GM23338 (cell line): ENCODE data around the gene STAM2. TPM values are rescaled to one million over a fixed set of nuclear protein-coding genes. Genes with fewer than 3 reads are reported as not detected.

Experiments
- ATAC-seq: fragments of 200-7000 bp; cut with Tn5 transposase; 3 replicates; pipeline ENCODE4 v1.9.1; 2020
- DNase-seq: peaks from one replicate; pipeline ENCODE4 v3.0.0-alpha.2; 2015; ENCODE audit warnings: low spot score
- H2AFZ ChIP-seq: fragments of 200-600 bp; sonication (generic); 2 replicates; pipeline ENCODE4 v1.8.0; 2016; ENCODE audit warnings: antibody characterized with exemption, mild to moderate bottlenecking, moderate library complexity
- H3F3A ChIP-seq: fragments of 200-600 bp; sonication (generic); replicated peaks from 2 replicates; pipeline ENCODE4 v1.8.0; 2017; ENCODE audit warnings: antibody characterized with exemption, mixed run types, low read depth
- H3K27ac ChIP-seq: fragments of 200-600 bp; sonication (generic); 2 replicates; pipeline ENCODE4 v1.6.1; 2016; ENCODE audit warnings: low read depth
- H3K27me3 ChIP-seq: fragments of 200-600 bp; sonication (generic); 2 replicates; pipeline ENCODE4 v1.8.0; 2016; ENCODE audit warnings: mild to moderate bottlenecking, mixed run types, moderate library complexity; ENCODE audit not compliant: insufficient read depth
- H3K36me3 ChIP-seq: fragments of 200-600 bp; sonication (generic); 2 replicates; pipeline ENCODE4 v1.8.0; 2016; ENCODE audit warnings: mild to moderate bottlenecking; ENCODE audit not compliant: insufficient read depth
- H3K4me1 ChIP-seq: fragments of 200-600 bp; sonication (generic); 2 replicates; pipeline ENCODE4 v1.8.0; 2016; ENCODE audit warnings: mild to moderate bottlenecking, moderate library complexity; ENCODE audit not compliant: insufficient read depth
- H3K4me2 ChIP-seq: fragments of 200-600 bp; sonication (generic); 2 replicates; pipeline ENCODE4 v1.7.1; 2017; ENCODE audit warnings: mixed run types
- H3K4me3 ChIP-seq: fragments of 200-600 bp; sonication (generic); 2 replicates; pipeline ENCODE4 v1.6.1; 2016; ENCODE audit warnings: mixed run types
- H3K79me2 ChIP-seq: fragments of 200-600 bp; sonication (generic); replicated peaks from 2 replicates; pipeline ENCODE4 v1.8.0; 2017; ENCODE audit warnings: mild to moderate bottlenecking; ENCODE audit not compliant: insufficient read depth
- H3K9me2 ChIP-seq: fragments of 200-600 bp; sonication (generic); 2 replicates; pipeline ENCODE4 v1.8.0; 2017; ENCODE audit not compliant: insufficient read depth
- H4K20me1 ChIP-seq: fragments of 200-600 bp; sonication (generic); replicated peaks from 2 replicates; pipeline ENCODE4 v1.8.0; 2017; ENCODE audit warnings: mild to moderate bottlenecking; ENCODE audit not compliant: insufficient read depth
- H3K27ac Mint-ChIP-seq: 2 replicates; pipeline ENCODE4 v1.8.0; 2020; ENCODE audit warnings: inconsistent platforms, mild to moderate bottlenecking, moderate library complexity, mixed read lengths
- H3K27me3 Mint-ChIP-seq: 3 replicates; pipeline ENCODE4 v1.8.0; 2022; ENCODE audit warnings: low read depth, mild to moderate bottlenecking, moderate library complexity, mixed read lengths, inconsistent platforms; ENCODE audit not compliant: insufficient read depth, poor library complexity
- H3K36me3 Mint-ChIP-seq: 3 replicates; pipeline ENCODE4 v1.8.0; 2021; ENCODE audit warnings: low read depth, mild to moderate bottlenecking, inconsistent platforms, moderate library complexity, mixed read lengths
- H3K4me1 Mint-ChIP-seq: 3 replicates; pipeline ENCODE4 v1.8.0; 2020; ENCODE audit warnings: mild to moderate bottlenecking, inconsistent platforms, mixed read lengths
- H3K4me3 Mint-ChIP-seq: 3 replicates; pipeline ENCODE4 v1.8.0; 2021; ENCODE audit warnings: moderate library complexity, mild to moderate bottlenecking, inconsistent platforms, mixed read lengths
- H3K9me3 Mint-ChIP-seq: 3 replicates; pipeline ENCODE4 v1.8.0; 2020; ENCODE audit warnings: moderate library complexity, mild to moderate bottlenecking, inconsistent platforms, mixed read lengths
- ETS1 ChIP-seq: IDR thresholded peaks from 2 replicates; pipeline ENCODE4 v1.6.1; 2016; ENCODE audit warnings: antibody characterized with exemption
- EZH2 ChIP-seq: fragments of 200-600 bp; sonication (generic); IDR thresholded peaks from one replicate; pipeline ENCODE4 v1.8.0; 2017; ENCODE audit warnings: antibody characterized with exemption, mild to moderate bottlenecking, low read depth; ENCODE audit not compliant: unreplicated experiment
- EZH2phosphoT487 ChIP-seq: fragments of 200-600 bp; sonication (generic); IDR thresholded peaks from one replicate; pipeline ENCODE4 v1.8.1; 2018; ENCODE audit warnings: antibody characterized with exemption; ENCODE audit not compliant: unreplicated experiment
- POLR2AphosphoS5 ChIP-seq: IDR thresholded peaks from 2 replicates; pipeline ENCODE4 v1.6.1; 2016; ENCODE audit warnings: antibody characterized with exemption, low read depth
- ZNF331 ChIP-seq: fragments of 250-450 bp; sonication (Bioruptor Pico); IDR thresholded peaks from 2 replicates; pipeline ENCODE4 v1.5.0; 2020; ENCODE audit warnings: low read depth, mild to moderate bottlenecking, moderate library complexity
- polyA plus RNA-seq: library from polyadenylated mRNA; unstranded; fragments of >200 nt; fragmentation: Nextera tagmentation; extraction: Ambion mirVana; gene quantifications from 2 replicates; pipeline ENCODE4 v1.2.1, GENCODE V29; 2016
- total RNA-seq: library from RNA; depleted of rRNA; stranded (reverse); fragments of >200 nt; shearing (Covaris generic); gene quantifications from 2 replicates; pipeline ENCODE4 v1.2.3, GENCODE V29; 2014
- TF ChIP-seq, protein P1 (sequence below): IDR thresholded peaks from one replicate; pipeline ENCODE4 v1.6.1; 2018; ENCODE audit warnings: antibody characterized with exemption; ENCODE audit not compliant: unreplicated experiment
- TF ChIP-seq, protein P2 (sequence below): fragments of 250-450 bp; sonication (Bioruptor Pico); IDR thresholded peaks from 2 replicates; pipeline ENCODE4 v1.5.0; 2020; ENCODE audit warnings: mild to moderate bottlenecking, moderate library complexity

The STAM2 gene
- total and polyA plus RNA-seq, 2 experiments from 2014 or later: 4.6 to 18.2 TPM

DNA sequence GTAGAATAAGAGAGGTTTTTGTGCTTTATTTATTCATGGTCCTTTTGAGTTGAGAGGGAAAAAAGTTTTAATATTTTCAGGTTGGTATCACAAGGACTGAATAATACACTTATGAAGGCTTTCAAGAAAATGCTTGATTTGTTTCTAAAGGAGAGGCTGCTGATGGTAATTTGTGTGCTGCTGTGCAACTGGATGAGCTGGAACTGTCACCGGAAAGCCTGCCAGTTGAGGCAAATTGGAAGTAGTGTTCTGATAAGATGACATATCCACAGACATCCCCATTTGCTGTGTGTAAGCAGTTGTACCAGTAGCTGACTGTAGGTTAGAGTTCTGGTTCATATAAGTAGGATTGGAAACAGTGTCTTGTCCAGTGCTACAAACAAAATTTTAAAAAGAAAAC is 55.1 kb downstream of the STAM2 start:
- no peaks in the 10 kb centered on the region for H3K27me3 ChIP-seq
- H3K4me1 Mint-ChIP-seq: peaks cover 7% of the 10 kb centered on the region; the same call in 2 of the 3 replicates
- no peak overlapping the region for H2AFZ ChIP-seq
- DNase-seq (no peak), ATAC-seq (no peak)
- no peak overlapping the region for H3K4me3 ChIP-seq
- H3F3A ChIP-seq: no peaks in the 10 kb centered on the region
- H3K27ac Mint-ChIP-seq: no peak overlapping the region
- H3K4me3 Mint-ChIP-seq: no peak overlapping the region
- H3K36me3 Mint-ChIP-seq: no peaks in the 10 kb centered on the region
- no peaks in the 10 kb centered on the region for H3K36me3 ChIP-seq
- no peaks in the 10 kb centered on the region for H3K9me2 ChIP-seq
- peaks cover 4% of the 10 kb centered on the region for H3K27me3 Mint-ChIP-seq
- no peak for TF ChIP-seq POLR2AphosphoS5
- TF ChIP-seq ZNF331: no peak
- TF ChIP-seq, protein P1, sequence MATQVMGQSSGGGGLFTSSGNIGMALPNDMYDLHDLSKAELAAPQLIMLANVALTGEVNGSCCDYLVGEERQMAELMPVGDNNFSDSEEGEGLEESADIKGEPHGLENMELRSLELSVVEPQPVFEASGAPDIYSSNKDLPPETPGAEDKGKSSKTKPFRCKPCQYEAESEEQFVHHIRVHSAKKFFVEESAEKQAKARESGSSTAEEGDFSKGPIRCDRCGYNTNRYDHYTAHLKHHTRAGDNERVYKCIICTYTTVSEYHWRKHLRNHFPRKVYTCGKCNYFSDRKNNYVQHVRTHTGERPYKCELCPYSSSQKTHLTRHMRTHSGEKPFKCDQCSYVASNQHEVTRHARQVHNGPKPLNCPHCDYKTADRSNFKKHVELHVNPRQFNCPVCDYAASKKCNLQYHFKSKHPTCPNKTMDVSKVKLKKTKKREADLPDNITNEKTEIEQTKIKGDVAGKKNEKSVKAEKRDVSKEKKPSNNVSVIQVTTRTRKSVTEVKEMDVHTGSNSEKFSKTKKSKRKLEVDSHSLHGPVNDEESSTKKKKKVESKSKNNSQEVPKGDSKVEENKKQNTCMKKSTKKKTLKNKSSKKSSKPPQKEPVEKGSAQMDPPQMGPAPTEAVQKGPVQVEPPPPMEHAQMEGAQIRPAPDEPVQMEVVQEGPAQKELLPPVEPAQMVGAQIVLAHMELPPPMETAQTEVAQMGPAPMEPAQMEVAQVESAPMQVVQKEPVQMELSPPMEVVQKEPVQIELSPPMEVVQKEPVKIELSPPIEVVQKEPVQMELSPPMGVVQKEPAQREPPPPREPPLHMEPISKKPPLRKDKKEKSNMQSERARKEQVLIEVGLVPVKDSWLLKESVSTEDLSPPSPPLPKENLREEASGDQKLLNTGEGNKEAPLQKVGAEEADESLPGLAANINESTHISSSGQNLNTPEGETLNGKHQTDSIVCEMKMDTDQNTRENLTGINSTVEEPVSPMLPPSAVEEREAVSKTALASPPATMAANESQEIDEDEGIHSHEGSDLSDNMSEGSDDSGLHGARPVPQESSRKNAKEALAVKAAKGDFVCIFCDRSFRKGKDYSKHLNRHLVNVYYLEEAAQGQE: no peak
- TF ChIP-seq EZH2: no peak
- no peak for TF ChIP-seq EZH2phosphoT487
- TF ChIP-seq ETS1: no peak
- TF ChIP-seq, protein P2, sequence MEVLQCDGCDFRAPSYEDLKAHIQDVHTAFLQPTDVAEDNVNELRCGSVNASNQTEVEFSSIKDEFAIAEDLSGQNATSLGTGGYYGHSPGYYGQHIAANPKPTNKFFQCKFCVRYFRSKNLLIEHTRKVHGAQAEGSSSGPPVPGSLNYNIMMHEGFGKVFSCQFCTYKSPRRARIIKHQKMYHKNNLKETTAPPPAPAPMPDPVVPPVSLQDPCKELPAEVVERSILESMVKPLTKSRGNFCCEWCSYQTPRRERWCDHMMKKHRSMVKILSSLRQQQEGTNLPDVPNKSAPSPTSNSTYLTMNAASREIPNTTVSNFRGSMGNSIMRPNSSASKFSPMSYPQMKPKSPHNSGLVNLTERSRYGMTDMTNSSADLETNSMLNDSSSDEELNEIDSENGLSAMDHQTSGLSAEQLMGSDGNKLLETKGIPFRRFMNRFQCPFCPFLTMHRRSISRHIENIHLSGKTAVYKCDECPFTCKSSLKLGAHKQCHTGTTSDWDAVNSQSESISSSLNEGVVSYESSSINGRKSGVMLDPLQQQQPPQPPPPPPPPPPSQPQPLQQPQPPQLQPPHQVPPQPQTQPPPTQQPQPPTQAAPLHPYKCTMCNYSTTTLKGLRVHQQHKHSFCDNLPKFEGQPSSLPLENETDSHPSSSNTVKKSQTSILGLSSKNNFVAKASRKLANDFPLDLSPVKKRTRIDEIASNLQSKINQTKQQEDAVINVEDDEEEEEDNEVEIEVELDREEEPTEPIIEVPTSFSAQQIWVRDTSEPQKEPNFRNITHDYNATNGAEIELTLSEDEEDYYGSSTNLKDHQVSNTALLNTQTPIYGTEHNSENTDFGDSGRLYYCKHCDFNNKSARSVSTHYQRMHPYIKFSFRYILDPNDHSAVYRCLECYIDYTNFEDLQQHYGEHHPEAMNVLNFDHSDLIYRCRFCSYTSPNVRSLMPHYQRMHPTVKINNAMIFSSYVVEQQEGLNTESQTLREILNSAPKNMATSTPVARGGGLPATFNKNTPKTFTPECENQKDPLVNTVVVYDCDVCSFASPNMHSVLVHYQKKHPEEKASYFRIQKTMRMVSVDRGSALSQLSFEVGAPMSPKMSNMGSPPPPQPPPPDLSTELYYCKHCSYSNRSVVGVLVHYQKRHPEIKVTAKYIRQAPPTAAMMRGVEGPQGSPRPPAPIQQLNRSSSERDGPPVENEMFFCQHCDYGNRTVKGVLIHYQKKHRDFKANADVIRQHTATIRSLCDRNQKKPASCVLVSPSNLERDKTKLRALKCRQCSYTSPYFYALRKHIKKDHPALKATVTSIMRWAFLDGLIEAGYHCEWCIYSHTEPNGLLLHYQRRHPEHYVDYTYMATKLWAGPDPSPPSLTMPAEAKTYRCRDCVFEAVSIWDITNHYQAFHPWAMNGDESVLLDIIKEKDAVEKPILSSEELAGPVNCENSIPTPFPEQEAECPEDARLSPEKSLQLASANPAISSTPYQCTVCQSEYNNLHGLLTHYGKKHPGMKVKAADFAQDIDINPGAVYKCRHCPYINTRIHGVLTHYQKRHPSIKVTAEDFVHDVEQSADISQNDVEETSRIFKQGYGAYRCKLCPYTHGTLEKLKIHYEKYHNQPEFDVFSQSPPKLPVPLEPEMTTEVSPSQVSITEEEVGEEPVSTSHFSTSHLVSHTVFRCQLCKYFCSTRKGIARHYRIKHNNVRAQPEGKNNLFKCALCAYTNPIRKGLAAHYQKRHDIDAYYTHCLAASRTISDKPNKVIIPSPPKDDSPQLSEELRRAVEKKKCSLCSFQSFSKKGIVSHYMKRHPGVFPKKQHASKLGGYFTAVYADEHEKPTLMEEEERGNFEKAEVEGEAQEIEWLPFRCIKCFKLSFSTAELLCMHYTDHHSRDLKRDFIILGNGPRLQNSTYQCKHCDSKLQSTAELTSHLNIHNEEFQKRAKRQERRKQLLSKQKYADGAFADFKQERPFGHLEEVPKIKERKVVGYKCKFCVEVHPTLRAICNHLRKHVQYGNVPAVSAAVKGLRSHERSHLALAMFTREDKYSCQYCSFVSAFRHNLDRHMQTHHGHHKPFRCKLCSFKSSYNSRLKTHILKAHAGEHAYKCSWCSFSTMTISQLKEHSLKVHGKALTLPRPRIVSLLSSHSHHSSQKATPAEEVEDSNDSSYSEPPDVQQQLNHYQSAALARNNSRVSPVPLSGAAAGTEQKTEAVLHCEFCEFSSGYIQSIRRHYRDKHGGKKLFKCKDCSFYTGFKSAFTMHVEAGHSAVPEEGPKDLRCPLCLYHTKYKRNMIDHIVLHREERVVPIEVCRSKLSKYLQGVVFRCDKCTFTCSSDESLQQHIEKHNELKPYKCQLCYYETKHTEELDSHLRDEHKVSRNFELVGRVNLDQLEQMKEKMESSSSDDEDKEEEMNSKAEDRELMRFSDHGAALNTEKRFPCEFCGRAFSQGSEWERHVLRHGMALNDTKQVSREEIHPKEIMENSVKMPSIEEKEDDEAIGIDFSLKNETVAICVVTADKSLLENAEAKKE (CRISPR knock-in tag): no peak
- no peaks in the 10 kb centered on the region for H3K79me2 ChIP-seq
- no peaks in the 10 kb centered on the region for H3K9me3 Mint-ChIP-seq
- no peaks in the 10 kb centered on the region for H4K20me1 ChIP-seq
- no peak overlapping the region for H3K27ac ChIP-seq
- no peak overlapping the region for H3K4me2 ChIP-seq
- no peaks in the 10 kb centered on the region for H3K4me1 ChIP-seq
